GM21447 (cell line): Measurements from ENCODE around the gene VILL.
"Not testable (repeated sequence)": the region's sequence is repeated elsewhere in the genome, so short reads cannot be mapped to it uniquely, and the experiment has no call there.

Source experiments
- ATAC-seq: cut with Tn5 transposase; IDR thresholded peaks from one replicate; pipeline ENCODE4 v1.9.1; 2021; ENCODE audit not compliant: unreplicated experiment

Gene VILL

DNA sequence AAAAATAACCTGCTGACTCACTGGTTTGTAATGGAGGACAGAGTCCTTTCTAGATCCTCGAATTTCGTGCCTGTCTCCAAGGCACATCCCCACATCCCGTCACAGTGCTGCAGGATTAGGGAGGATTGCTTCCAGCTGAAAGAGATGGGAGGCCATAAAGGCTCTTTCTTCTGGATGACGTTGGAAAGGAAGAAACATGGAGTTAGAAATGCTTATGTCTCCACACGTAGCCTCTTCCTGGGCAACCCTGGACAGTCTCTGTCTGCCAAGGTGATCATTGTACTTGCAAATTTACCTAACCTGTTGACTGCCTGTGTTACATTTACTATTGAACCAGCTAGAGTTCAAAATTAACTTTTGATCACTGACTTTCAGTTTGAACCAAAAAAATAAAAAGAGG is 27.6 kb upstream of the VILL start:
- no peak for ATAC-seq

DNA sequence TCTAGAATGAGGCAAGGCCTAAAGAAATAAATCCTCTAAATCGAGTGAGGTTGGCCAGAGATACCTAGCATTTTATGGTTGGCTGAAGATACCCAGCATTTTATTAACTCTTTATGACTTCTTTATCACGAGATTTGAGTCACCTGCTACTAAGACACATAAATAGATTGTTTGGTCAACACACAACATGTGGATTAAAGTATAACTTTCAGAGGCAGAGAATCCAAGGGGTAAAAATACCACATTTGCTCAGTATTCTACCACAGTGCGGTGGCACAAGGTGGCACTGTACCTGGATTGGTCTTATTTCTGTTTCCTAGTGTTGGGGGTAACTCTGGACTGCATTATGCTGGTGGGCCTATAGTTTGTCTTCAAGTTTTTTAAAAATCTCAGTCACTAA is 27.0 kb upstream of the VILL start:
- ATAC-seq = no peak

DNA sequence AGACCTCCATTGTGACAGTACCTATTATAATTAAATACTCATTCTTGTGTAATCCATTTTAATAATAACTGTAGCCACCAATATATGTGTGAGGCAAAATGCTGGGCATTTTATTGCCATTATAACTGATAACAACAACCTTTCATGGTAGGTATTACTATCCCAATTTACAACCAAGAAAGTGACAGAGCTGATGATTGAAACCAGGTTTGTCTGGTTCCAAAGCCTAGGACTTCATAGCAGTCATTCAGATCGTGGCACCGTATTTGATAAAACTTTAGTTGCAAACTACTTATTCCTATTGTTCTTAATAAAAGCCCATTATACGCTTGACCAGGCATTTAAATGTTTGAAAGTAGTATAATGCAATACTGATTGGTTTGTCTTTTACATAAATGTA is 26.4 kb upstream of the VILL start:
- ATAC-seq = no peak

DNA sequence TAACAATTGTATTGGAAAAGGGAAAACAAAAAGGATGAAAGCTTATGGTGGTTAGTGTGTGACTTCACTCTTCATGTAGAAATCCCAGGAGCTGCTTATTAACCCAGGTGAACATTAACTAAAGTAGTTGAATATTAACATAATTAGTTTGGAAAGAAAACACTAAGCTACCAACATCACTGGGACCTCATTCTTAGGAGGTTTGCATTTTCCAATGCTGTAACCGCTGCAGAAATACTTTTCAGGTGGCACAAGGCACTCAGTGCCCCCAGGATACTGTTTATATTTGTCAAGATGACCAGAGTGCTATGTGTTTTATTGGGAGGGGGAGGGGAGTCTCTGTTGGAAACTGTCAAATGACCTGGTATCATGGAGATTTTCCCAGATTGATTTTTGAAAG is 25.9 kb upstream of the VILL start:
- ATAC-seq = no peak

DNA sequence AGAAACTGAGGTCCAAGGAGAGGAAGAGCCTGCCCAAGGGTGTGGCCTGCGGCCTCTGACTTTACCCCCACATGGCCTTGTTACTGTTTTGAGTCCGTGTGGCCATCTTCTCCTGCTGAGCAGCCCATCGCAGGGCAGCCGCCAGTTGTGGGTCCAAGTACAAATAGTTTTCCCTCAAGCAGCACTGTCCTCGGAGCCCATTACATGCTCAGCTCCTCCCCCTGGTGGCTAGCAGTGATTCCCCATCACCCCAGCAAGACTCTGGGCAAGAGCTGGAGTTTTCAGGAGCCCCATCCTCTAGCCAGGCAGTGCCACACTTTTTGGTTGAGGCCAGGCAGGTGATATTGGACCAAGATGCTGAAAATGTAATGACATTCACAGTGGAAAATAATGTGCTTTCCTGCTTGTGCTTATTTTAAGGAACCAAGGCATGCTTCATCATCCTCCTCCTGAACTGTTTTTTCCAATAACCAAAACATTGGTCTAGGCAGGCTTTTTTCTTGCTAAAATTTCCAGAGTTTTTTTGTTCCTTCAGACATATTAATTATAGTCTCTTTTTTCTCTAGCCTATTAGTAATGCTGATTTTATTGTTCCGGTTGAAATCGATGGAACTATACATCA is 23.2 kb upstream of the VILL start:
- peak; percentile 70 for ATAC-seq

DNA sequence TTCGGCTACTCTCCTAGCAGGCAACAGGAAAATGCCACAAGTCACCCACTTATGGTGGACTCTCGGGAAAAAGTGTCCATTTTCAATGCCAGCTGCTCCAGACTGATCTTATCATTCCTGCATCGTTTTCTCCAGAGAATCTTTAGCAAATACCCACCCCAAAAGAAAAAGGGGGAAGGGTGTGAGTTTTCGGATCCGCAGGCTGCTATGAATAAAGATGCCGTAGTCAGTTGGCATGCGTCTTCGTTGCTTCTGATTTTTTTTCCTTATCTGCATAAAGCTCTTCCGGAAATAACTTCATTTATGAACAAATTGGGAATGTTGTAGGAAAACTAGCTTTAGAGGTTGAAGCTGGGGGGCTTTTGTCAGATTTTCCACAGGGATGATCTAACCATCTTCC is 22.4 kb upstream of the VILL start:
- ATAC-seq = no peak

DNA sequence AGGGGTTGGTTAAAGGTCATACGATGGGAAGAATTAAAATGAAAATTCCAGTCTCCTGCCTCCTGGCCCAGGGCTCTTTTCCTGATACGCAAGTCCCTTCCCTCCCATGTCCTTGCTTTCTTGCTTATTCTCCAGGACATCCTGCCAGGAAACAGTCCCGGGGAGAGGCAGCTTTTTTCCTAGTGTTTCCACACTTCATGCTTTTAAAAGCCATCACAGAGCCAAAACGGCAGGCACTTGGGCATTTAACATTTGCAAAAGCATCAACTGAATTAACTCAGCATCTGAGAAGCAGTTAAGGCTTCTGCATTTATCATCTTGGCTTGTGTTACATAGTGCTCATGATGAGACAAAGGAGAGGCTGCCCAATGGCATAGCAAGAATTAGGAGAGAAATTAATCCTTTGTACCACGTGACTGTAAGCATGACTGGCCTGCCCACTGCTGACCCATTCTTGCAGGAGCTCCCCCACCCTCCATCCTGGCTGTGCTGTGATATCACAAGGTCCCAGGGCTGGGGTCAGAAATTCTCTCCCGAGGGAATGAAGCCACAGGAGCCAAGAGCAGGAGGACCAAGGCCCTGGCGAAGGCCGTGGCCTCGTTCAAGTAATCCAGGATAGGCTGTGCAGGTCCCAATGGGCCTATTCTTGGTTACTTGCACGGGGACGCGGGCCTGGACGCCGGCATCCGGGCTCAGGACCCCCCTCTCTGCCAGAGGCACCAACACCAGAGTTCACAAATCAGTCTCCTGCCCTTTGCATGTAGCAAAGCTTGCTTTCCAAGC is 21.6 kb upstream of the VILL start:
- no peak for ATAC-seq

DNA sequence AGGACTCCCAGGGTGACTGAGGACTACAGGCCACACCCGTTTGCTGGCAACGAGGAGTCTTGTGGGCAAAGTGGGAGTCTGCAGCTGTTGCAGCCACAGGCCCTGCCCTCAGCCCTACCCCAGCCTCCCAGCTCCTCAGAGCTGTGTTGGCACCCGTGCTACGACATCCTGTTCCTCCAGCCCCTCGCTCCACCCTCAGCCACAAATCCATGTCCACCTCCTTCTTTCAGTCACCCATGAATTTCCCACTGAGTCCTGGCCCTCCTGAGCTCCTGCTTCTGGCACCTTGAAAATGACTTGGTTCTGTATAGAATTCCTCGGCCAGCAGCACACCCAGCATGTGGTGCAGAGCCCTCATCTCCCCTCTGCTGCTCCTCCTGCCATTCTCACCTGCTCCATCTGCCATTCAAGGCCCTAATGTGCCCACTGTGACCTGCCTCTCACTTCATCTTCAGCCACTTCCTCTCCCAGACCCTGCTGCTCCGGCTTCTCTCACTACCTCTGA is 20.9 kb upstream of the VILL start:
- no peak for ATAC-seq

DNA sequence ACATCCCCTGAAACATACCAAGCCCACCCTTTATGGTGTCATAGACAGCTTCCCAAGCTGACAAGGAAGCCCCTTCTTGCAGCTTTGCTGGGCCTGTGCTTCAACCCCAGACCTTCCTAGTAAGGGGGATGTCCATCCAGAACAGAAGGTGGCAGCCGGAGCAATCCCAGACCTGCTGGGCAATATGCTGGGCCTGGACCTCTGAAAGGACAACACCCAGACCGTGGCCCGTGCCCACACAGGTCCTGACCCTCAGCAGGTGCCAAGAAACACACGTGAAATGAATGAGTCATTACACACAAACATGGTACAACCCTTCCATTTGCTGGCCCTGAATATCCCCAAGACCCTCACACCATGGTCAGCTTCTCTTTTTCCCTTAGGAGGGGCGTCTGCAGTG is 19.8 kb upstream of the VILL start:
- no peak for ATAC-seq

DNA sequence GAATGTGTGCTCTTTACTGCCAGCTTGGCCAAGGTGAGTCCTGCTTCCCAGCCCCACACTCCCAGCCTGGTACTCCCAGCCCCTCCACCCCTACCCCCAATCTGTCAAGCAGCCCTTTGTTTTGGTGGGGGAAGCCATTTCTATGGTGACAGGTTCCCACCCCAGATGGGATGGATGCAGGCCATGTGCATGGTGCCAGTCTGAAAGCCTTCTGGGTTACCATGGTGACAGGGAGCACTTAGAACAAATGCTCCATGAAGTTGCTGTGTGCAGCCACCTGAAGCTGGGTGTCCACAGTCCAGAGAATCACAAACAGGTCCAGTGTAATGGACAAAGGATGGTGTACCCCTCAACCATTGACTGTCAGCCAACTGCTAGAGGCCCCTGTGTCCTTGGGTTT is 19.1 kb upstream of the VILL start:
- ATAC-seq = no peak

DNA sequence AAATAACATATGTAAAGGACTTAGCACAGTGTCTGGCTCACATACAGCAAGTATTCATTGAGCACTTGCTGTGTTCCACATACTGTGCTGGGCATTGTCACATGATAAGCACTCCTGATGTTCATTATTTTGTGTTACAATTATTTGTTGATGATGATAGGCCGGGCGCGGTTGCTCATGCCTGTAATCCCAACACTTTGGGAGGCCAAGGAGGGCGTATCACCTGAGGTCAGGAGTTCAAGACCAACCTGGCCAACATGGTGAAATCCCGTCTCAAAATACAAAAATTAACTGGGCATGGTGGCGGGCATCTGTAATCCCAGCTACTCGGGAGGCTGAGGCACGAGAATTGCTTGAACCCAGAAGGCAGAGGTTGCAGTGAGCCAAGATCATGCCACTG is 18.5 kb upstream of the VILL start:
- ATAC-seq = not testable (repeated sequence)

DNA sequence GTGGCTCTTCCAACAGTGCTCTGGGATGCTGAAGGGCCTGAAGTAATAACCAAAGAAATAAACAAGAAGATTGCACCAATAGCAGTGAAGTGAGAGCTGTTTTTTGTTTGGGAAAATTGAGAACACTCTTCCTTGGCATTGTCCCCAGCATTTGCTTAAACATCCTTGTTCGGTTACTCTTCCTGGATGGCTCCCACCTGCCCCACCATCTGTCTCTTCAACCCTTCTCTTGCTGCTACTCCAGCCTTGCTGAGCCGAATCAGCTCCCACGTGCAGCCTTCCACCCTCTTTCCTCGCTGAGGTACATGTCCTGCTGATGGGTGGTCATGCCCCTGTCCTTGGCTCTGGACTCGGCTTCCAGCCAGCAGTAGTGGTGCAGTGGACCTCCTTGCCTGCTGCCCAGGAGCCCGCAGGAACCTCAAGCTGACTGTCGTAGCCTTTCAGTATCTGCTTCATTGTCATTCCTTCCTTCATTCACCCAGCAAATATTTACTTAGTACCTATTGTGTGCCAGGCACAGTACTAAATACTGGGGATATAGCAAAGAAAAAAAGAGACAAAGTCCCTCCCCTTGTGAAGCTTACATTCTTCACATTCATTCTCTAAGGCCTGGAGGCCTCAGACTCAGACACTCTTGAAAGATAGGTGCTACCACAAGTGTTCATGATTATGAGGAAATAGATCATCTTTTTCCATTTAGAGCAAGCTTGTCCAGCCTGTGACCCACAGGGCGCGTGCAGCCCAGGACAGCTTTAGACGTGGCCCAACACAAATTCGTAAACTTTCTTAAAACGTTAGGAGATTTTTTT is 17.1 kb upstream of the VILL start:
- no peak for ATAC-seq

DNA sequence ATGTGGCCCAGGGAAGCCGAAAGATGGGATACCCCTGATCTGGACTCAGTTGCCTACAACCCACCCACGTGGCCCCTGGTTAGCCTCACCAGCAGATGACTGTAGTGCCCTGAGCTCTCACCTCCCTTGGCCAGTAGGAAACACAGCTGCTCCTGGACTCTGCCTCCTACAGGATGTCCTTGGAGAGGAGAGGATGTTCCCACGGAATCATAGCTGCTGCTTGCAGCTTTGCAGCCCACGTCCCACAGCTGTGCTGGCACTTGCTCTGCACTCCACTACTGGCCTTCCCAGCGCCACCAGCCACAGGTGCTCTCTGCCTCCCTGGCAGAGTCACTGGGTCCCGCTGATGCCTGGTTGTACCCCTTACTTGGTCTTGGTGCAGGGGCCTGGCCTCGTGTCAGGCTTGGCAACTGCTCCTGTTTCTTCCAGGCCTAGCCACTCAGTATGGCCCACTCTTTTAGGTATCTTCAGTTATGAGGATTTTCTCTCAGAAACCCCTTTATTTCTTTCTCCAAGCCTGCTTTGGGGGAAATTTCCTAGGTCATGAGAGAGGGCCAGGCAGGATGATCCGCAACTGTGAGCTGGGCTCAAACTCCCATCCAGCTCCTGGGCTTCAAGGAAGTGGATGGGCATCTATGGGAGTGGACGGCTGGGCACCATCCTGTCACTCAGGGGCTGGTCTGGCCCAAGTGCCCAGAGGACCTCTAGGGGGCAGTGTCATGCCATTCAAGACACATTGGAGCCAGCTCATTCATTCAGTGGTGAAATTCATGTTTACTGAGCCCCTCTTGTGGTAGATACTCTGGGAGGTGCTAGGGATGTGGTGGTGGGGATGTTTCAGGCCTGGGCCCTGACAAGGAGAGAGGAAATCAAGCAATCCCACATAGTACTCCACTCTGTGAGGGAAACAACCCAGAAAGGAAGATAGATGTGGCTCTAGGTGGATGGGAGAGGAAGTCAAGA is 16.2 kb upstream of the VILL start:
- peak; percentile 87 for ATAC-seq

DNA sequence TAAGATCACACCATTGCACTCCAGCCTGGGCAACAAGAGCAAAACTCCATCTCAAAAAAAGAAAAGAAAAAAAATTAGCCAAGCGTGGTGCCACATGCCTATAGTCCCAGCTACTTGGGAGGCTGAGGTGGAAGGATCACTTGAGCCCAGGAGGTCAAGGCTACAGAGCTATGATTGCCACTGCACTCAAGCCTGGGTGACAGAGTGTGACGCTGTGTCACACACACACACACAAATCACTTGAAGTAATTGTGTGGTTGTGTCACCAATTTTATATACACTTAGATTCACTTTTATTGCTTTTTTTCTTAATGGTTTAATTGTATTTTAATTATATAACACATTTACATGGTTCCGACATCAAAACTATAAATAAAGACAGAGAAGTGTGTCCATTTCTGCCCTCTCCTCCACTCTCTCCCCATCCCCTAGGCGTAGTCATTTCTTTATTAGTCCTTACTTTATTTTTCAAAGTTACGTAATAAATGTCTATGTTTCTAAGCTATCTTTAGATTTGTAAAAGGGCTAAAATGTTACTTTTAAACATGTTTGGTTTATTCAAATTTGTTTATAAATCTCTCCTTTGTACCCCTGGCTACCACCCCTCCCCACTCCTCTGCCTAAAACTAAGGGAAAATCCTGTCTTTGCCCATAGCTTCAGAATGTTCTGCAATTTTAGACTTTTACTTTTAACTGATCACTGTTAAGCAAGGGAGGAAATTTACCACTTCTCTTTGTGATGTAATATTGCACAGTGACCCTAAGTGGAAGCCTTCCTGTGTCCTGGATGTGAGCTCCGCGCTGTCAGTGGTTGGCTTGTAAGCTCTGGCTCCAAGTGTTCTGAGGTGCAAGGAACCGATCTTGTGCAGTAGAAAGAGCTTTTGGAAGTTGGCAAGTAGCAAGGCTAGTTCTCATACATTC is 10.8 kb upstream of the VILL start:
- no peak for ATAC-seq

DNA sequence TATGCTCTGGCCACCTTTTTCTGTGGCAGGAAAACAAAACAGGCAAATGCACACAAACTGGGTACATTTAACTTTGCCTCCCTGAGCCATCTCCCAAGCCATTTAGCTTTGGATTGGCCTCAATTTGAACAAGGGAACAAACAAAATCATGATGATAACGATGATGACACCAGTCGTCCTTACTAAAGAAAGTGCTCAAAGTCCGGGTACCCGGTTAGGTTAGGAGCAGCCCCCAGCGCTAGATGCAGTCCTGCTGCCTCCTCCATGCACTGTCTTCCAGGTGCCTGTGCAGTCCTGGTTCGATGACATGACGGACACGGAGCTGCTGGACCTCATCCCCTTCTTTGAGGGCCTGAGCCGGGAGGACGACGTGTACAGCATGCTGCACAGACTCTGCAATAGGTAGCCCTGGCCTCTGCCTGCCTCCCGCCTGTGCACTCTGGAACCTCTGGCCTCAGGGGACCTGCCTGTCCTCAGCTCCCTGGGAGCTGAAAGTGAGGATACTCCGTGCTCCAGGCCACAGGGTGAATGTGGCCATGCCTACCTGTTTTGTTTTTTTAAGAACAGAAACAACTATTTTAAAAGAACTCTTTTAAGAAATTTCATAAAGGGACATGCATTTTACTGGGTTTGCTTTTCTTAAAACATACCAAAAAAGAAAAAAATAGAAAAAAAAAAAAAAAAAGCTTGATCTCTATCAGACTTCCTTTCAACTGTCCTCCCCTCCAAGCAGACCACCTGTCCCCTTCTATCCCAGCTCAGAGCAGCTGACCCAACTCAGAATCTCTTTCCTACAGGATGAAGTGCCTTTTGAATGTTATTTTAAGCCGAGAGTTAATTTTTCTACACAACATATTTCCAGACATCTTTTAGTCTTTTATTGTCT is 9.9 kb upstream of the VILL start:
- no peak for ATAC-seq

DNA sequence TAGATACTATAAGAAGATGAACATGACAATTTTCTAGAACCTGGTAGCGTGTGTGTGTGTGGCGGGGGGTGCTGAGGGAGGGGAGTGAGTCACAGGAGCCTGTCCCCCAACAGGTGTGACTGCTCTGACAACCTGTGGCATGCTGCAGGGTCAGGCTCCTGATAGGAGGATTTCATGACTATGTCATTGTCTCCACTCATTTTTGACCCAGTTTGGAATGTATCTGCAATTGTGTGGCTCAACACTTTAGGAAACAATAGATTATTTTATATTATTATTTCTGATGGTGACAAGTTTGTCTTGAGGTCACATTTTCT is 9.3 kb upstream of the VILL start:
- ATAC-seq = no peak

DNA sequence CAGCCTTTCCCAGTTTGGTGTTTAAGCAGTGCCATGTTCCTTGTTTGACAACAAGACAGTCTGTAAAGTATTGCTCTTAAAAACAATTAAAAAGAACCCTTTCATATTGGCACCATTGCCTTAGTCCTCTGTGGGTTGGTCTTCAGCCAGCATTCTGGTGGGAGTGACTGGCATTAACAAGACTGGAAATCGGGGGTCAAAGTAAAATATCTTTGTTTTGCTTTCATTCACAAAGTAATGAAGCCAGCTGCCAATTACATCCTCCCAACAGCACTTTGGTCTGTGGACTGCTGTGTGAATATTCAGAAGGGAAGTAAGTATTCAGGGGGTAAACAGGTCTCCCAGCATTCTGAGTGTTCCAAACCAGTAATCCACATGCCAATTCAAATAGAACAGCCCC is 8.3 kb upstream of the VILL start:
- no peak for ATAC-seq

DNA sequence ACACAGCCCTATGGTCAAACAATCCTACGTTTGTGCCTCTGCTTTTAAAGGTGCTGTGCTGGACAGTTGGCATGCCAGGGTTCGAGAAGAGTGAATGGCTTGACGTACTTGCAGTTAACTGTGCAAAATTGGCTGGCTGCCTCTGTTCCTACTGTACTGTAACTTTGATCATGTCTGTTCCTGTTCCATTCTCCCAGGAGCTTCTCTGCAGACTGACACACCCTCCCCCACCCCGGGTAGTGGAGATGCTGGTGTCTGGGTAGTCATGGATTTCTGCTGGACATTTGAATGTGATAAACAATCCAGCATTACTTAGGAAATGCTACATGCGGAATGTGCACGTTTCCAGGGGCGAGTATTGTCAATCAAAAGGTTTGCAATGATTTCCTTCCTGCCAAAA is 6.5 kb upstream of the VILL start:
- ATAC-seq = no peak

DNA sequence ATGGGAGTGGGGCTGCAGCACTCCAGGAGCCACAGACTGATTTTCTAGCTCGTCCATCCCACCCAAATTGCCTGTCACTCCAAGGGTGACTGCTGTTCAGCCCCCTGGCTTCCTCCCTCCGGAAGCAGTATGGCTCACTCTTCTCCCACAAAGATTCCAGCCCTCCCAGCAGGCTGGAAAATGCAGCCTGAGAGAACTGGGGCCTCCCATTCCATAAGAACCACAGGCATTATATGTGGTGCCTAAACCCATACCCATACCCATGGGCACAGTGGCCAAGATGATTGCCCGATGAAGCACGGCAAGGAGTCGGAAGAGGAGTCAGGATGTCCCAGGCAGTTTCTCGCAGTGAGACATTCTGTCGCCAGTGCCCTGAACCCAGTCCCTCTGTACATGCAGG is 6.0 kb upstream of the VILL start:
- ATAC-seq = no peak
